IMR-90 (cell line): ENCODE measurements around the gene PADI2. TPM values are rescaled to one million over a fixed set of nuclear protein-coding genes. Genes with fewer than 3 reads are reported as not detected.

Experiments
- ATAC-seq: fragments of 200-7000 bp; cut with Tn5 transposase; 2 replicates; pipeline ENCODE4 v1.9.1; 2020; ENCODE audit warnings: low read depth, mild to moderate bottlenecking, moderate library complexity
- BruUV-seq: library from RNA; stranded (reverse); fragments of 400-500 nt; replicated peaks from 2 replicates; lab custom pipeline; 2021; lab: Mats Ljungman, UMichigan
- CTCF ChIA-PET: fragments of 300-600 bp; formaldehyde crosslinking; extraction: SDS; loops from one replicate; lab custom pipeline; 2021; ENCODE audit warnings: antibody characterized with exemption; lab: Yijun Ruan, JAX
- POLR2A ChIA-PET: fragments of 300-600 bp; sonication (Branson Sonifier 250); formaldehyde crosslinking; loops from one replicate; lab custom pipeline; 2022; ENCODE audit warnings: antibody characterized with exemption; ENCODE audit not compliant: unreplicated experiment; lab: Charles Lee
- DNase-seq: peaks from one replicate; pipeline ENCODE4 v3.0.0; 2013
- H2AFZ ChIP-seq: replicated peaks from 2 replicates; pipeline ENCODE3; 2013; ENCODE audit warnings: low read length, mild to moderate bottlenecking; ENCODE audit not compliant: poor library complexity
- H2AK5ac ChIP-seq: 2 replicates; pipeline ENCODE4 v1.6.1; 2013; ENCODE audit warnings: low read depth, low read length, inconsistent platforms
- H2AK9ac ChIP-seq: replicated peaks from 2 replicates; pipeline ENCODE3; 2013; ENCODE audit warnings: mild to moderate bottlenecking, low read depth, low read length, moderate library complexity; ENCODE audit not compliant: poor library complexity
- H2BK120ac ChIP-seq: 2 replicates; pipeline ENCODE4 v1.6.1; 2013; ENCODE audit warnings: low read depth, low read length, inconsistent platforms
- H2BK15ac ChIP-seq: 3 replicates; pipeline ENCODE4 v1.6.1; 2013; ENCODE audit warnings: low read depth, low read length, inconsistent platforms
- H2BK20ac ChIP-seq: 2 replicates; pipeline ENCODE4 v1.6.1; 2013; ENCODE audit warnings: low read depth, mild to moderate bottlenecking, inconsistent platforms, low read length, moderate library complexity
- H2BK5ac ChIP-seq: 2 replicates; pipeline ENCODE4 v1.6.1; 2013; ENCODE audit warnings: mild to moderate bottlenecking, low read depth, low read length, inconsistent platforms; ENCODE audit not compliant: poor library complexity, severe bottlenecking
- H3K14ac ChIP-seq: replicated peaks from 2 replicates; pipeline ENCODE4 v1.6.1; 2013; ENCODE audit warnings: low read depth, low read length, inconsistent platforms
- H3K18ac ChIP-seq: 2 replicates; pipeline ENCODE4 v1.6.1; 2013; ENCODE audit warnings: low read depth, low read length, control low read depth
- H3K23ac ChIP-seq: 2 replicates; pipeline ENCODE4 v1.6.1; 2013; ENCODE audit warnings: low read depth, low read length, inconsistent platforms
- H3K27ac ChIP-seq: 2 replicates; pipeline ENCODE4 v1.5.1; 2013; ENCODE audit warnings: mild to moderate bottlenecking, control low read depth, low read length; ENCODE audit not compliant: insufficient read depth
- H3K27me3 ChIP-seq: 2 replicates; pipeline ENCODE4 v1.6.1; 2013; ENCODE audit warnings: low read length; ENCODE audit not compliant: control insufficient read depth, insufficient read depth
- H3K36me3 ChIP-seq: 2 replicates; pipeline ENCODE4 v1.6.1; 2013; ENCODE audit warnings: low read length, mixed read lengths; ENCODE audit not compliant: control insufficient read depth, insufficient read depth
- H3K4ac ChIP-seq: 2 replicates; pipeline ENCODE4 v1.6.1; 2013; ENCODE audit warnings: low read depth, low read length, inconsistent platforms
- H3K4me1 ChIP-seq: 2 replicates; pipeline ENCODE4 v1.6.1; 2013; ENCODE audit warnings: low read length, mixed read lengths; ENCODE audit not compliant: control insufficient read depth, insufficient read depth
- H3K4me2 ChIP-seq: 2 replicates; pipeline ENCODE4 v1.6.1; 2013; ENCODE audit warnings: low read depth, mild to moderate bottlenecking, control low read depth, low read length, moderate library complexity
- H3K4me3 ChIP-seq: 2 replicates; pipeline ENCODE4 v1.5.1; 2013; ENCODE audit warnings: low read depth, mild to moderate bottlenecking, control low read depth, low read length, moderate library complexity; ENCODE audit not compliant: insufficient read depth
- H3K56ac ChIP-seq: 2 replicates; pipeline ENCODE4 v1.6.1; 2013; ENCODE audit warnings: low read length, inconsistent platforms; ENCODE audit not compliant: insufficient read depth; ENCODE audit errors: extremely low read depth
- H3K79me1 ChIP-seq, 2 experiments: 2 replicates each; pipeline ENCODE4 v1.6.1; 2013; ENCODE audit warnings: low read length in 2 of 2, inconsistent platforms in 1 of 2, low read depth in 1 of 2
- H3K9ac ChIP-seq: 2 replicates; pipeline ENCODE4 v1.6.1; 2013; ENCODE audit warnings: low read depth, low read length, control low read depth
- H3K9me1 ChIP-seq: 2 replicates; pipeline ENCODE4 v1.6.1; 2013; ENCODE audit warnings: low read length, inconsistent platforms; ENCODE audit not compliant: insufficient read depth
- H3K9me3 ChIP-seq: 2 replicates; pipeline ENCODE4 v1.6.1; 2013; ENCODE audit warnings: low read length; ENCODE audit not compliant: control insufficient read depth, insufficient read depth
- H4K20me1 ChIP-seq: 2 replicates; pipeline ENCODE4 v1.6.1; 2013; ENCODE audit warnings: low read length, inconsistent platforms; ENCODE audit not compliant: insufficient read depth
- H4K5ac ChIP-seq: 2 replicates; pipeline ENCODE4 v1.6.1; 2013; ENCODE audit warnings: mild to moderate bottlenecking, low read depth, low read length, control low read depth
- H4K8ac ChIP-seq, 2 experiments: 2 replicates each; pipeline ENCODE4 v1.6.1; 2013; ENCODE audit warnings: low read depth in 2 of 2, low read length in 2 of 2, control low read depth in 1 of 2, inconsistent platforms in 1 of 2
- H4K91ac ChIP-seq: 2 replicates; pipeline ENCODE4 v1.6.1; 2013; ENCODE audit warnings: low read depth, low read length, inconsistent platforms; ENCODE audit not compliant: insufficient read depth
- BHLHE40 ChIP-seq: fragments of 150-350 bp; IDR thresholded peaks from 2 replicates; pipeline ENCODE4 v1.6.1; 2016; ENCODE audit warnings: mild to moderate bottlenecking, low read depth, low read length
- MXI1 ChIP-seq: IDR thresholded peaks from 2 replicates; pipeline ENCODE4 v1.6.1; 2012; ENCODE audit warnings: low read depth, mild to moderate bottlenecking, low read length, moderate library complexity, borderline replicate concordance
- RAD21 ChIP-seq: IDR thresholded peaks from 2 replicates; pipeline ENCODE4 v1.6.1; 2012; ENCODE audit warnings: low read length, improper control_type of control experiment
- RCOR1 ChIP-seq: IDR thresholded peaks from 2 replicates; pipeline ENCODE4 v1.6.1; 2012; ENCODE audit warnings: mild to moderate bottlenecking, low read length, improper control_type of control experiment; ENCODE audit not compliant: insufficient replicate concordance
- SMC3 ChIP-seq: fragments of 150-350 bp; IDR thresholded peaks from 2 replicates; pipeline ENCODE4 v1.6.1; 2016; ENCODE audit warnings: low read depth, mild to moderate bottlenecking, antibody characterized with exemption, low read length, moderate library complexity
- USF2 ChIP-seq: fragments of 150-350 bp; IDR thresholded peaks from 2 replicates; pipeline ENCODE4 v1.6.1; 2017; ENCODE audit warnings: mild to moderate bottlenecking, antibody characterized with exemption, low read length, low read depth
- WGBS, 2 experiments: methylation state at CpG; one replicate each; pipeline versions ENCODE4 v1.1.5 to v1.1.7; 2013; ENCODE audit warnings: missing lambda C conversion rate in 2 of 2; ENCODE audit not compliant: insufficient read length in 1 of 2; ENCODE audit errors: extremely low coverage in 2 of 2; 5-methylcytosine and 5-hydroxymethylcytosine counted together
- dilution Hi-C: fragments of 300-500 bp; cut with HindIII; formaldehyde crosslinking; loops from one replicate; pipeline ENCODE4 v1.14.3; 2018; ENCODE audit warnings: low sequenced_read_pairs; ENCODE audit not compliant: unreplicated experiment
- in situ Hi-C: fragments of 300-500 bp; cut with MboI; formaldehyde crosslinking; loops from 3 replicates; pipeline ENCODE4 v1.14.3; 2019; ENCODE audit warnings: low sequenced_read_pairs, inconsistent platforms, mixed read lengths
- intact Hi-C: fragments of 100-400 bp; cut with micrococcal nuclease; formaldehyde crosslinking; loops from 2 replicates; pipeline ENCODE4 v1.10.0; 2022
- polyA plus RNA-seq, 3 experiments: library from polyadenylated mRNA; depleted of rRNA; stranded (reverse); fragments of >200 nt; gene quantifications; 2 replicates each; pipeline ENCODE4 v1.2.3, GENCODE V29; 2012; ENCODE audit warnings: low replicate concordance in 1 of 3
- total RNA-seq: library from RNA; depleted of rRNA; stranded (reverse); fragments of >200 nt; gene quantifications from 2 replicates; pipeline ENCODE4 v1.2.3, GENCODE V29; 2012
- TF ChIP-seq, protein P1 (sequence below): conservative IDR thresholded peaks from 2 replicates; pipeline ENCODE4 v1.5.1; 2012; ENCODE audit warnings: mild to moderate bottlenecking, low read depth, low read length, improper control_type of control experiment

Gene PADI2
- total and polyA plus RNA-seq, 2 of the 4 experiments (the other 2 are of a cell fraction) = not detected

DNA sequence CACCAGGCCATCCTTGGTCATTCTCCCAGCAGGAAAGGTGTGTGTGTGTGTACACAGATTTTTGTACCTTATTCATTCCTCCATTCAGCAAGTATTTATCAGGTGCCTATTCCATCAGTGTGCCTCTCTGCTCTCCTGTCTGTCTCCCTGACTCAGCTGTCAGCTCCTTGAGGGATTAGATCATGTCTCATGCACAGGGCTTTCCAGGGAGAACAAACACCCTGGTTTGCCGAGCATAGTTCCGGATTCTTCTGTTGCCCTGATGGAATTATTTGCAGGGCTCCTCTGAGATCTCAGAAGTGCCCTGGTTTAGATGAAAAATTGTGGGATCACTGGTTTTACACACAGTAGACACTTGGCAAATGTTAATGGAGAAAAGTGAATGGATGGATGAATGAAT, 57.4 kb downstream of the PADI2 start:
- no peaks in the 10 kb centered on the region for H3K4me1 ChIP-seq
- TF ChIP-seq RCOR1 = no peak
- no peak for TF ChIP-seq USF2
- no peak for TF ChIP-seq RAD21
- TF ChIP-seq SMC3 = no peak
- no peak for TF ChIP-seq MXI1
- no peak for TF ChIP-seq BHLHE40
- TF ChIP-seq, protein P1, sequence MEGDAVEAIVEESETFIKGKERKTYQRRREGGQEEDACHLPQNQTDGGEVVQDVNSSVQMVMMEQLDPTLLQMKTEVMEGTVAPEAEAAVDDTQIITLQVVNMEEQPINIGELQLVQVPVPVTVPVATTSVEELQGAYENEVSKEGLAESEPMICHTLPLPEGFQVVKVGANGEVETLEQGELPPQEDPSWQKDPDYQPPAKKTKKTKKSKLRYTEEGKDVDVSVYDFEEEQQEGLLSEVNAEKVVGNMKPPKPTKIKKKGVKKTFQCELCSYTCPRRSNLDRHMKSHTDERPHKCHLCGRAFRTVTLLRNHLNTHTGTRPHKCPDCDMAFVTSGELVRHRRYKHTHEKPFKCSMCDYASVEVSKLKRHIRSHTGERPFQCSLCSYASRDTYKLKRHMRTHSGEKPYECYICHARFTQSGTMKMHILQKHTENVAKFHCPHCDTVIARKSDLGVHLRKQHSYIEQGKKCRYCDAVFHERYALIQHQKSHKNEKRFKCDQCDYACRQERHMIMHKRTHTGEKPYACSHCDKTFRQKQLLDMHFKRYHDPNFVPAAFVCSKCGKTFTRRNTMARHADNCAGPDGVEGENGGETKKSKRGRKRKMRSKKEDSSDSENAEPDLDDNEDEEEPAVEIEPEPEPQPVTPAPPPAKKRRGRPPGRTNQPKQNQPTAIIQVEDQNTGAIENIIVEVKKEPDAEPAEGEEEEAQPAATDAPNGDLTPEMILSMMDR = no peak
- H3K9me1 ChIP-seq = no peaks in the 10 kb centered on the region
- H3K9ac ChIP-seq = no peak overlapping the region
- H3K36me3 ChIP-seq = no peaks in the 10 kb centered on the region
- no TSS peak for BruUV-seq
- no peak overlapping the region for H4K5ac ChIP-seq
- no peak overlapping the region for H2AK5ac ChIP-seq
- H4K8ac ChIP-seq = no peak overlapping the region
- ATAC-seq = no peak
- no peak overlapping the region for H2AFZ ChIP-seq
- no peaks in the 10 kb centered on the region for H4K20me1 ChIP-seq
- H2BK15ac ChIP-seq = no peak overlapping the region
- H3K27me3 ChIP-seq = peaks cover 1% of the 10 kb centered on the region; the same call in 1 of the 2 replicates
- POLR2A ChIA-PET = no interaction called here
- H3K79me1 ChIP-seq = no peaks in the 10 kb centered on the region
- no peak overlapping the region for H2BK20ac ChIP-seq
- H3K23ac ChIP-seq = no peak overlapping the region
- no peak overlapping the region for H3K18ac ChIP-seq
- no peak overlapping the region for H3K27ac ChIP-seq
- no peak overlapping the region for H3K4me3 ChIP-seq
- H3K14ac ChIP-seq = no peak overlapping the region
- no peak overlapping the region for H3K4me2 ChIP-seq
- WGBS, 2 experiments = no CpG with 5 or more reads among the region's 2 CpGs
- no peak for DNase-seq
- H3K4ac ChIP-seq = no peak overlapping the region
- in situ Hi-C loops = loop anchor here (5.0 kb wide), 1 partner anchor 345 kb away; no protein-coding TSS in a partner anchor
- no peak overlapping the region for H2BK5ac ChIP-seq
- intact Hi-C loops = no loop called here
- H2BK120ac ChIP-seq = no peak overlapping the region
- no peak overlapping the region for H3K56ac ChIP-seq
- dilution Hi-C loops = no loop called here
- H4K91ac ChIP-seq = no peak overlapping the region
- H2AK9ac ChIP-seq = no peak overlapping the region
- H3K9me3 ChIP-seq = peaks cover 8% of the 10 kb centered on the region
- CTCF ChIA-PET = interaction anchor here (2.8 kb wide), 1 partner anchor 63 kb away, joined by 11 read pairs; no protein-coding TSS in a partner anchor
